ENCODE measurements around the gene SYT1.
"Not testable (repeated sequence)": the region's sequence is repeated elsewhere in the genome, so short reads cannot be mapped to it uniquely, and the experiment has no call there.

The SYT1 gene

GRCh38 chr12:78864403-78864869 is at the start of gene SYT1:
SYT1 (plus strand) TSS chr12:78864774.
- H3K4me3 ChIP-seq (ENCODE audit: low read length), result peak within 1 kb of the TSS; percentile 93
- H3K27ac ChIP-seq (ENCODE audit: low read length), result no peak within 1 kb of the TSS
- peaks cover 24% of the 10 kb centered on the region; the same call in 1 of the 2 replicates for H3K4me1 ChIP-seq (ENCODE audit: insufficient read depth, low read length)
- H3K27me3 ChIP-seq (ENCODE audit: insufficient read depth, low read length), result no peaks in the 10 kb centered on the region
- H3K9ac ChIP-seq (ENCODE audit: low read depth, low read length), result peak within 1 kb of the TSS; percentile 78; the same call in 1 of the 2 replicates
- no peaks in the 10 kb centered on the region for H3K9me3 ChIP-seq (ENCODE audit: insufficient read depth, low read depth, low read length)
- no peaks in the 10 kb centered on the region for H3K36me3 ChIP-seq (ENCODE audit: insufficient read depth, low read depth, low read length)

DNA sequence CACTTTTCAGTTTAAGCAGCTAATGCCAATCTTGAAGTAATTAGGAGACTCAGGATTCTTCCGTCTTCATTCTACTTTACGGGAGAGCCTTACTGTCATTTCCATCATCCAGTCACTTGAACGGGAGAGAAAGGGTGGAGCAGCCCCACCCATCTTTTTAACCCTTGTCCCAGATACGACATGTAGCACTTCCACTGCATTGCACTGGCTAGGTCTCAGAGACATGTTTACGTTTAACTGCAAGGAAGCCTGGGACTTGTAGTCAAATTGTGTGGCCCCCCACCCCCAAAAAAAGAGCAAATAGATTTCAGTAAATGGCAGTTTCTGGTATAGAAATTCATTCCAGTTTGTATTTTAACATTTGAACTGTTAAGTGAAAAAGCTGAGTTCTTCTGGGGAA is 46.1 kb upstream of the SYT1 start:
- Histone ChIP-seq H3K9me3 (ENCODE audit: insufficient read depth, low read depth, low read length) (no peaks in the 10 kb centered on the region), H3K4me3 (ENCODE audit: low read length) (no peak overlapping the region), H3K4me1 (ENCODE audit: insufficient read depth, low read length) (no peaks in the 10 kb centered on the region), H3K36me3 (ENCODE audit: insufficient read depth, low read depth, low read length) (no peaks in the 10 kb centered on the region), H3K9ac (ENCODE audit: low read depth, low read length) (no peak overlapping the region), H3K27ac (ENCODE audit: low read length) (no peak overlapping the region), H3K27me3 (ENCODE audit: insufficient read depth, low read length) (no peaks in the 10 kb centered on the region)

DNA sequence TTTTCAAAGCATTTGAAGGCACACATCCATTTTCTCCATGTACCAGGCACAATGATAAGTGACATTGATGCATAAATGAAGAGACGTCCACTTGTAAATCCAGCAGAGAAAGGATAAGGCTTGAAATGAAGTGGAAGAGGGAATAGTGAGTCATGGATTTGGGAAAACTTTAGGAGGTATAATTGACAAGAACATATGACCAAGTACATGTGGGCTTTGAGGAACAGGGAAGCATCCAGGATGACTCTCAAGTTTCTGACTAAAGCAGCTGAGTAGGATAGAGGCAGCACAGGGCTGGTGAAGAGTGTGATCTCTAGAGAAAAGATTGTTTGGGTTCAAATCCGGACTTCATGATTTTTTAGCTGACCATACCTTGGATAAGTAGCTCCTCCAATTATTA is 43.6 kb upstream of the SYT1 start:
- Histone ChIP-seq H3K36me3 (ENCODE audit: insufficient read depth, low read depth, low read length) (no peaks in the 10 kb centered on the region), H3K9ac (ENCODE audit: low read depth, low read length) (no peak overlapping the region), H3K9me3 (ENCODE audit: insufficient read depth, low read depth, low read length) (no peaks in the 10 kb centered on the region), H3K27ac (ENCODE audit: low read length) (no peak overlapping the region), H3K27me3 (ENCODE audit: insufficient read depth, low read length) (no peaks in the 10 kb centered on the region), H3K4me3 (ENCODE audit: low read length) (no peak overlapping the region), H3K4me1 (ENCODE audit: insufficient read depth, low read length) (no peaks in the 10 kb centered on the region)

DNA sequence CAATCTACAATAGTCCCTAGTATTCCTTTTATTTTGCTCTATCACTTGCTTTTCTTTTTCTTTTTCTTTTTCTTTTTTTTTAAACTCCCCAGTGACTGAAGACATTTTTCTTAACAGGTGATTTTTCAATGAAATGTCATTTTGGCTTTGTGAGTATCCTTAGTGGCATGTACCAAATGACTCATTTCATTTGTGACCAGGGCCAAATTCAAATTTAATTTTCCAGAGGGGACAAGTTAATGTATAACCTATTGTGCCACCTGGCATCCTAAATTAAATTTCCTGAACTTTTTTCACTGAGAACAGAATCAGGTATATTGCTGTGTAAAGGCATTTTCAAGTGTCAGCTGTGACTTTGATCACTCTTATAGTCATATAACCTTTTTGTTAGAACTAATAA is 39.7 kb upstream of the SYT1 start:
- Histone ChIP-seq H3K36me3 (ENCODE audit: insufficient read depth, low read depth, low read length) (no peaks in the 10 kb centered on the region), H3K4me3 (ENCODE audit: low read length) (no peak overlapping the region), H3K27me3 (ENCODE audit: insufficient read depth, low read length) (no peaks in the 10 kb centered on the region)

DNA sequence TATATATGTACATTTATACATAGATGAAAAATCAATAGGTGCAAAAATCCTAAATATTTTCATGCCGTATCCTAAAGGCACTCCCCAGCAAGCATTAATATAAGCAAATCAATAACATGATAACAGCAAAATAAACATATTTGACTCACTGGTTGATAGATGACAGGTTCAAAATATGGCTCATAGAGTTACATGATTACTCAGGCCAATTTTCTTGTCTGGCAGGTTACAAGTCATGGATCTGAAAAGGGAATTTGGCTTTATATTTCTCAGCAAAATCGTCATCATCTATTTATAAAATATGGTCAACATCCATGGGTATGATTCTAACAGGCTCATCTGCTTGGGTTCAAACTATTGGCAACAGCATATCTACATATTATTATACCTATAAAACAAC is 34.9 kb upstream of the SYT1 start:
- H3K27ac ChIP-seq (ENCODE audit: low read length), result no peak overlapping the region
- no peaks in the 10 kb centered on the region for H3K36me3 ChIP-seq (ENCODE audit: insufficient read depth, low read depth, low read length)
- no peak overlapping the region for H3K9ac ChIP-seq (ENCODE audit: low read depth, low read length)
- no peaks in the 10 kb centered on the region for H3K4me1 ChIP-seq (ENCODE audit: insufficient read depth, low read length)
- H3K4me3 ChIP-seq (ENCODE audit: low read length), result no peak overlapping the region
- no peaks in the 10 kb centered on the region for H3K9me3 ChIP-seq (ENCODE audit: insufficient read depth, low read depth, low read length)
- H3K27me3 ChIP-seq (ENCODE audit: insufficient read depth, low read length), result no peaks in the 10 kb centered on the region

More for the DNA sequence above, 39.7 kb upstream of the SYT1 start:
- Histone ChIP-seq H3K4me1 (ENCODE audit: insufficient read depth, low read length) (no peaks in the 10 kb centered on the region), H3K27ac (ENCODE audit: low read length) (no peak overlapping the region), H3K9me3 (ENCODE audit: insufficient read depth, low read depth, low read length) (no peaks in the 10 kb centered on the region), H3K9ac (ENCODE audit: low read depth, low read length) (no peak overlapping the region)

GRCh38 chr12:78835493-78835892 is 29.1 kb upstream of the SYT1 start:
- no peak overlapping the region for H3K4me3 ChIP-seq (ENCODE audit: low read length)
- H3K4me1 ChIP-seq (ENCODE audit: insufficient read depth, low read length), result peaks cover 10% of the 10 kb centered on the region
- no peaks in the 10 kb centered on the region for H3K36me3 ChIP-seq (ENCODE audit: insufficient read depth, low read depth, low read length)
- H3K9ac ChIP-seq (ENCODE audit: low read depth, low read length), result no peak overlapping the region
- H3K27me3 ChIP-seq (ENCODE audit: insufficient read depth, low read length), result no peaks in the 10 kb centered on the region
- no peaks in the 10 kb centered on the region for H3K9me3 ChIP-seq (ENCODE audit: insufficient read depth, low read depth, low read length)
- no peak overlapping the region for H3K27ac ChIP-seq (ENCODE audit: low read length)

DNA sequence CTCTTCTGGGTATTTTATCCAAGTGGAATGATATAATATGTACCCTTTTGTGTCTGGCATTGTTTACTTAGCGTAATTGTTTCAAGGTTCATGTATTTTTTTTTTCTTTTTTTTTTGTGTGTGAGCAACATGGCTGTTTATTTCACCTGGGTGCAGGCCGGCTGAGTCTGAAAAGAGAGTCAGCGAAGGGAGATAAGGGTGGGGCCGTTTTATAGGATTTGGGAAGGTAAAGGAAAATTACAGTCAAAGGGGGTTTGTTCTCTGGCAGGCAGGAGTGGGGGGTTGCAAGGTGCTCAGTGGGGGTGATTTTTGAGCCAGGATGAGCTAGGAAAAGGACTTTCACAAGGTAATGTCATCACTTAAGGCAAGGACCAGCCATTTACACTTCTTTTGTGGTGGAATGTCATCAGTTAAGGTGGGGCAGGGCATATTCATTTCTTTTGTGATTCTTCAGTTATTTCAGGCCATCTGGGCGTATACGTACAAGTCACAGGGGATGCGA is 24.0 kb upstream of the SYT1 start:
- H3K4me1 ChIP-seq (ENCODE audit: insufficient read depth, low read length); H3K36me3 ChIP-seq (ENCODE audit: insufficient read depth, low read depth, low read length); H3K27me3 ChIP-seq (ENCODE audit: insufficient read depth, low read length); H3K9me3 ChIP-seq (ENCODE audit: insufficient read depth, low read depth, low read length); H3K4me3 ChIP-seq (ENCODE audit: low read length); H3K27ac ChIP-seq (ENCODE audit: low read length): not testable (repeated sequence)
- H3K9ac ChIP-seq (ENCODE audit: low read depth, low read length), result 0 out of 2 replicates have a peak overlapping the region, but pooled peaks have one; percentile 51

DNA sequence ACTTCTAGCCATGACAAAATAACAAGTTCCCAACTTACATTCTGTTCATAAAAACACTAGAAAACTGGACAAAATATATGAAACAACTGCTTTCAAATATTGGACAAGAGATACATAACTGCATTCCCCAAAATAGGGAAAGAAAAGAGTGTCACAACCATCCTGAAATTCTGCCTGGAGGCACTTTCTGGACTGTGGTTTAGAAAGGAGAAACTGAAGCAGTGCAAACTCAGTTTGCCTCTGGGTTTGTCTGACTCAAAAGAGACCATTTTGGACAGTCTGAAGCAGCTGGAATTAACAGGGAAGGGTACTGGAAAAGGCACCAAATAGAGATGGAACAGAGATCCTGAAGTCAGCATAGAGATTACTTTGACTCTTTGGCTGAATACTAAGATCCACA is 11.3 kb upstream of the SYT1 start:
- Histone ChIP-seq H3K27ac (ENCODE audit: low read length) (no peak overlapping the region), H3K4me3 (ENCODE audit: low read length) (no peak overlapping the region), H3K9ac (ENCODE audit: low read depth, low read length) (no peak overlapping the region), H3K4me1 (ENCODE audit: insufficient read depth, low read length) (no peaks in the 10 kb centered on the region), H3K36me3 (ENCODE audit: insufficient read depth, low read depth, low read length) (no peaks in the 10 kb centered on the region), H3K9me3 (ENCODE audit: insufficient read depth, low read depth, low read length) (no peaks in the 10 kb centered on the region), H3K27me3 (ENCODE audit: insufficient read depth, low read length) (no peaks in the 10 kb centered on the region)

GRCh38 chr12:78863482-78864402 is 832 bp upstream of the SYT1 start:
- Histone ChIP-seq H3K27ac (ENCODE audit: low read length) (no peak overlapping the region), H3K9me3 (ENCODE audit: insufficient read depth, low read depth, low read length) (no peaks in the 10 kb centered on the region), H3K4me3 (ENCODE audit: low read length) (peak overlapping the region; percentile 93), H3K36me3 (ENCODE audit: insufficient read depth, low read depth, low read length) (no peaks in the 10 kb centered on the region), H3K9ac (ENCODE audit: low read depth, low read length) (peak overlapping the region; percentile 74; the same call in 1 of the 2 replicates), H3K4me1 (ENCODE audit: insufficient read depth, low read length) (peaks cover 24% of the 10 kb centered on the region; the same call in 1 of the 2 replicates), H3K27me3 (ENCODE audit: insufficient read depth, low read length) (no peaks in the 10 kb centered on the region)

GRCh38 chr12:78864870-78865463 is 393 bp downstream of the SYT1 start:
- Histone ChIP-seq H3K27ac (ENCODE audit: low read length) (no peak overlapping the region), H3K36me3 (ENCODE audit: insufficient read depth, low read depth, low read length) (no peaks in the 10 kb centered on the region), H3K27me3 (ENCODE audit: insufficient read depth, low read length) (no peaks in the 10 kb centered on the region), H3K9me3 (ENCODE audit: insufficient read depth, low read depth, low read length) (no peaks in the 10 kb centered on the region), H3K4me1 (ENCODE audit: insufficient read depth, low read length) (peaks cover 24% of the 10 kb centered on the region; the same call in 1 of the 2 replicates), H3K9ac (ENCODE audit: low read depth, low read length) (peak overlapping the region; percentile 78; the same call in 1 of the 2 replicates), H3K4me3 (ENCODE audit: low read length) (peak overlapping the region; percentile 93)

DNA sequence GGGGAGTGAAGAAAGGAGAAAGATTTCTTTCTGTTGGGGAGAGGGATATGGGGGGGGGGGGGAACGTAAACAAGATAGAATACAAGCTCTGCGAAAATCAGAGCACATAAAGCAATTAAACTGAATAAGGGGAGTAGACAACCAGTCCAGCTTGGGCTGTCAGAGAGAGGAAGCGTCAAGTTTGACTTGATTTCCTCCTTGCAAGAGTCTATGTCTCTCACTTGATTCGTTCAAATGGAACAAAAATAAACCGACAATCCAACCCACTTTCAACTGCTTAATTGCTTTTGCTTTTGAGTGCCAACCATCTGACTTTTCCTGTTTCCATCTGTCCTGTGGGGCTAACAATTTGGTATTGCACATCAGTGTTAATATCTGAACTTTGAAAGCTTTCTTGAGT is 942 bp downstream of the SYT1 start:
- Histone ChIP-seq H3K36me3 (ENCODE audit: insufficient read depth, low read depth, low read length) (no peaks in the 10 kb centered on the region), H3K4me3 (ENCODE audit: low read length) (peak overlapping the region; percentile 93), H3K27me3 (ENCODE audit: insufficient read depth, low read length) (no peaks in the 10 kb centered on the region), H3K9me3 (ENCODE audit: insufficient read depth, low read depth, low read length) (no peaks in the 10 kb centered on the region), H3K4me1 (ENCODE audit: insufficient read depth, low read length) (peaks cover 24% of the 10 kb centered on the region; the same call in 1 of the 2 replicates), H3K27ac (ENCODE audit: low read length) (no peak overlapping the region), H3K9ac (ENCODE audit: low read depth, low read length) (peak overlapping the region; percentile 78; the same call in 1 of the 2 replicates)

Measured in iPS-20b (cell line).